Effector CD8-positive, alpha-beta T cell (primary cell): ENCODE data around the gene TMEM59.
"Not testable (repeated sequence)": the region's sequence is repeated elsewhere in the genome, so short reads cannot be mapped to it uniquely, and the experiment has no call there.

Source experiments
- DNase-seq: peaks from one replicate; lab custom pipeline; 2025; lab: John Stamatoyannopoulos, UW
- total RNA-seq, 4 experiments: gene quantifications; one replicate each; lab custom pipeline; 2026; lab: John Stamatoyannopoulos, UW

Gene TMEM59, protein sequence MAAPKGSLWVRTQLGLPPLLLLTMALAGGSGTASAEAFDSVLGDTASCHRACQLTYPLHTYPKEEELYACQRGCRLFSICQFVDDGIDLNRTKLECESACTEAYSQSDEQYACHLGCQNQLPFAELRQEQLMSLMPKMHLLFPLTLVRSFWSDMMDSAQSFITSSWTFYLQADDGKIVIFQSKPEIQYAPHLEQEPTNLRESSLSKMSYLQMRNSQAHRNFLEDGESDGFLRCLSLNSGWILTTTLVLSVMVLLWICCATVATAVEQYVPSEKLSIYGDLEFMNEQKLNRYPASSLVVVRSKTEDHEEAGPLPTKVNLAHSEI
- total RNA-seq = 113 to 155 (median 135) reads per million in 4 experiments

DNA sequence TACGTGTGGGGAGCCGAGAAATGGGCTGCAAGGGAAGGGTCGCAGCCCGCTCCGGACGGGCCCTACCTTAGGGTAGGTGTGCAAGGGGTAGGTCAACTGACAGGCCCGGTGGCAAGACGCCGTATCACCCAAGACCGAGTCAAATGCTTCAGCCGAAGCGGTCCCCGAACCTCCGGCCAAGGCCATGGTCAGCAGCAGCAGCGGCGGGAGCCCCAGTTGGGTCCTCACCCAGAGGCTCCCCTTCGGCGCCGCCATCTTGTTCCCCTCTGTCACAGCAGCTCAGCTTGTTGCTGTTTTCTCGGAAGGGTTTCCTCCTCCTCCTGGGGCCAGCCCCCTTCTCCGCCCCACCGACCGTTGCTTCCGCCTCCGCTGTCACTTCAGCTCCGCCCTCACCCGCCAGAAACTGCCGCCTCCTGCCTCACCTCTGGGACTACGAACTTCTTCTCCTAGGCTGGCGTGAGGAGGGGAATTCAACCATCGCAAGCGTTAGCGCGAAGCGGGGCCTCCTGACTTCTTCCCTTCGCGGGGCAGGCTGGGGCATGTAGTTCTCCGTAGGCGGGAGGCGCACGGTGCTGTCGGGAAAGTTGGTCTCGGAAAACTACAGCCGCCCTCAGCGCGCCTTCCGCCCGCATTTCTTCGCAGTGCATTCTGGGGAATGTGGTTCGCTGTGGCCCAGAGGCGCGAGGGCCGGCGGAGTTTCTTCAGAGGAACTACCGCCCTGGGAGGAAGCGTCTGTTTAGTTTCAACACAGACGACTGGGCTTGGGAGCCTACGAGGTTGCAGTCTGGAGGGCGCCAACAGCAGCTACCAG, at the start of gene TMEM59, which contains the start of gene TCEANC2:
Gene TMEM59, minus strand, starts transcription at position 271 of the 811 bp plus-strand sequence. Its CDS starts 16 bp downstream, at position 255.
Gene TCEANC2, plus strand, starts transcription at position 675 of the 811 bp plus-strand sequence. CDS start 815 bp downstream, outside the sequence.
- peak; percentile 94 for DNase-seq

DNA sequence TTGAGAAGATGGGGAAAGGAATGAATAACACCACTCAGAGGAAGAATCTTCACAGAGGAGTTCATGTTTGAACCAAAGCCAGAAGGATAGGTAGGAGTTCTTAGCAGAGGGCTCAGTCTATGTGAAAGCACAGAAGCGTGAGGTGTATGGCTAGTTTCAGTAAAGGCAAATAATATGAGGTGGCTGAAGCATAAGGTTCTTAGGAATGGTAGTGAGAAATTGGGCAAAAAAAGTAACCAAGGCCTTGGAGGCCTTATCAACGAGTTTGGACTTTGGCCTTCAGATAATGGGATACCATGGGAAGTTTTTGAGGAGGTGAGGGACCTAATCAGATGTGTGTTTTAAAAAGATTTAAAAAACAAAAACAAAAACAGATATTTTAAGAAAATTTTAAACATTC, 47.5 kb upstream of the TMEM59 start:
- DNase-seq = no peak

DNA sequence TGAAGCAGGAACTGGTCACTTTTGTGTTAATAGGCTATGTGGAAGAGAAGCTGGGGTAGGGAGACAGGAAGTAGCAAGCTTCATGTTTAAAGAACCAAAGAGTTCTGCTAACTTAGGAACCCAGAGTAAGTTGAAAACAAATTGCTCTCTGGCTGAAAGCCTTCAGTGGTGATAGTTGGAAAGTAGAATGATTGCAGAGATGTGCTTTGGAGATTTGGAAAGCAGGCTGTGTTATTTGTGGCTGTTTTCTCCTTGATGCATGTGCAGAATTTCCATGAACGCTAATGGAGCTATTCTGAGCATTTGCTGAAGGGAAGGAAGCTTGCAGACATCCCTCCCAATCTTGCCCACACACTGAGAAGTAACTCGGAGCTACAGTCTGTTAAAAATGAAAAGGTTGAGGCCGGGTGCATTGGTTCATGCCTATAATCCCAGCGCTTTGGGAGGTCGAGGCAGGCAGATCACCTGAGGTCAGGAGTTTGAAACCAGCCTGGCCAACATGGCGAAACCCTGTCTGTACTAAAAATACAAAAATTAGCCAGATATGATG, 46.1 kb upstream of the TMEM59 start:
- no peak for DNase-seq

DNA sequence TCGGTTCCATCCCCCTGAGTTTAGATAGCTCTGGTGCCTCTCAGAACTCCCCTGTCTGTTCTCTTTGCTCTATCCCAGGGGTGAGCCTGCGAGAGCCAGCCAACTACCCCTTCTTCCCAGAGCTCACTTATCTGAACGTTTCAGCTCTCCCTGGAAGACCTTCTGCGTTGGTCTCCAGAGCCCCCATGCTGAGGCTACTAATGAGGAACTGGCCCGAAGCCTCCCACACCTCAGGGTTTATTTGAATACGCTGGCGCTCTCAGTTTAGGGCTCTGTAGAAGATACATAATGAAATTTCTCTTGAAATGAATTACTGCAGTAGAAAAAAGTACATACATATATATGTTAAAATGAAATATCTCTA, 43.9 kb upstream of the TMEM59 start:
- DNase-seq = no peak

DNA sequence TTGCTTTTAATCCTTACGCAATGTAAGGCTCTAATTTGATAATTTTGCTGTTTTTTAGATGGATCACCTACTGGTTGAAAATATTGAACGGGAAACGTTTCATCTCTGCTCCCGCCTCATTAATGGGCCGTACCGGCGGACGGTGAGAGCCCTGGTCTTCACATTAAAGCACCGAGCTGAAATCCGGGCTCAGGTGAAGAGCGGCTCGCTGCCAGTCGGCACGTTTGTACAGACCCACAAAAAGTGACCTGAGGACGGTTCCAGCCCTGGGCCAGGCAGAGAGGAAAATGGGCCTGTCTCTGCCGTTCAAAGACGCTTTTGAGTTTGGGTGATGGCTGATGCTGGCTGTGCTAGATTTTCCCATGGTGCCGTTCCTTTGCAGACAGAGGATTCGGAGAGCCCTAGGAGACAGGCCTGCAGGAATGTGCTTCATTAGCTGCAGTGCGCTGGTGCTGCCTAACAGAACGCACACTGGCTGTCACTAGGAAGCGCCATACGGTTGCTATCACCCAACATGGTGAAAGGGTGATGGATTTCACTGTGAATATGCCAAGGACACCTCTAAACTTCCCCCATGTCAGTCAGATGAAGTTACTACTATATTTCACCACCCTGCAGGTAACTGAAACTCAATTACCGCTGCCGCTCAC, 43.3 kb upstream of the TMEM59 start:
- DNase-seq = no peak

DNA sequence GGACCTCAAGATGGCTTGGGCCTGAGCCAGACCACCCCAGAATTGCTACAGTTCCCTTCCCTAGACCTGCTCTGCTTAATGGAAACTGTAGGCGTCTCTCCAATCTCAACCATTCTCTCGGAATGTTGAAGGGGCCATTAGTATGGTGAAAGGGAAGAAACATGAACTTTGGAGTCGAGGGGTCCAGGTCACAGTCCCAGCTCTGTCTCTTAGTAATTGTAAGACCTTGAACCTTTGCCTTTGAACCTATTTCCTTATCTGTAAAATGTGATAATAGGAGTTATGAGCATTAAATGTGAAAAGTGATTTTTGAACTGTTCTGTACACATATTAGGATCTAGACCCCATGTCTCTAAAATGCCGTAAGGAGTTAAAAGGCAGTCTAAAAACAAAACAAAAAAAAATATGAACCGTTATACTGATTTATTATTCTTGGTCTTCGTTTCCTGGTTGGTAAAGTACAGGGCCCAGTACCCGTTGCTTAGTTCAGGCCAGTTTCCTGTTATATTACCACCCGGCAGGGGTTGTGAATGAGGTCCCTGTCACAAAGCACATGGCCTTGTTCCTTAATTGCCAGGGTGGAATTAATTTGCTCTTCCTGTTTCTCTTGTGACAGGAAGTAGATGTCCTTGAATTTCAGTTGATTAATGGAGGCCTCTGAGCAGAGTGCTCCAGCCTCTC, 42.7 kb upstream of the TMEM59 start:
- no peak for DNase-seq

DNA sequence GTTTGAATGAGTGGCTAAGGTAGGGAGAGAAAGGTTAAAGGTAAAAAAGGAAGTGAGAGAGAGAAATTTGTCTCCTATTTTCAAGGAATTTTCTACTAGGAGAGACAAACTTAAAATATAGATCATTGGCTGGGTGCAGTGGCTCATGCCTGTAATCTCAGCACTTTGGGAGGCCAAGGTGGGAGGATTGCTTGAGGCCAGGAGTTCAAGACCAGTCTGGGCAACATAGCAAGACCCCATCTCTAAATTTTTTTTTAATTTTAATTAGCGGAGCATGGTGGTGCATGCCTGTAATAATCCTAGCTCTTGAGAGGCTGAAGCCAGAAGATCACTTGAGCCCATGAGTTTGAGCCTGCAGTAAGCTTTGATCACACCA, 41.7 kb upstream of the TMEM59 start:
- DNase-seq = not testable (repeated sequence)

DNA sequence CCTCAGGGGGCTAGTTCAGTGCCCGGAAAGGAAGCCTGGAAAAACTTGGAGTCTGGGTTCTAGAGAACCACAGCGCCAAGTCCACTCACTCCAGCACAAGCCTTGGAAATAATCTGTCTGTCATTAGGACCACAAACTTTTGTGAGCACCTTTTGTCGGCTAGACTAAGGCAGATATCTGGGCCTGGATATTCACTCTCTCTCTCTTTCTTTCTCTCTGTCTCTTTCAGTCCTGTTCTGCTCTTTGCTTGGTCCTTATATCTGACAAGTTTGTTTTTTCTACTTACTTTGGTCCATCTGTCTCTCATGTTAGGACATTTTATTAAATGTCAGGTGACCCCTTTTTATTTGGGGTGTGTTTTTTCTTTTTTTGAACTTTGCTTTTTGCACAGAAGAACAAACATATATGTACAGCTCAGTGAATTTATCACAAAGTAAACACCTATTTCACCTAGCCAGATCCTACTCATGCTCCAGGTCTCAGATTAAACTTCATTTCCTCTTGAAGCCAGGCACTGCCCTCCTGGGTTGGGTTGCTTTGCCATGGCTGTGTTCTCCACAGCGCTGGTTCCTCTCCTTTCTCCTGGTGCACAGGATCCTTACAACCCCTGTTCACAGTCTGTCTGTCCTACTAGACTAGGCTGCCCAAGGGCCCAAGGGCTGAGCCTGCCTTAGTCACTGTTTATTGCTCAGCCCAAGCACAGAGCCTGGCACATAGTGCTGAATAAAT, 41.2 kb upstream of the TMEM59 start:
- no peak for DNase-seq

DNA sequence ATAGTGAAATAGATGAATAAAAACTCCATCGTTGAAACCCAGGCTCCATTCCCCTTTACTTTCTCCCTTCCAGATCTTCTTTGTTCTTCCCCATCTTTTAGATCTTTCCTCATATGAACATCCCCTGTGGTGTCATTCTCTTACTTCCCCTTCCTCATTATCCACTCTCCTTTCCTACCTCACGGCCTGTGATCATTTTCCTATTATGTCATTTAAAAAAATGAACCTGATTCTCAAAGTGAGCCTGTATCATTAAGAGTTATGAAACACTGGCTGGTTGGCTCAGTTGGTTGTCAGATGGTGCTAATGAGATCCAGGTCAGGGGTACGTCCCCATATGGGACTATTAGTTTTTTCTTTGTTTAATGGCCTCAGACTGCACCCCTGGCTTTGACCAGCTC, 38.7 kb upstream of the TMEM59 start:
- DNase-seq = no peak

DNA sequence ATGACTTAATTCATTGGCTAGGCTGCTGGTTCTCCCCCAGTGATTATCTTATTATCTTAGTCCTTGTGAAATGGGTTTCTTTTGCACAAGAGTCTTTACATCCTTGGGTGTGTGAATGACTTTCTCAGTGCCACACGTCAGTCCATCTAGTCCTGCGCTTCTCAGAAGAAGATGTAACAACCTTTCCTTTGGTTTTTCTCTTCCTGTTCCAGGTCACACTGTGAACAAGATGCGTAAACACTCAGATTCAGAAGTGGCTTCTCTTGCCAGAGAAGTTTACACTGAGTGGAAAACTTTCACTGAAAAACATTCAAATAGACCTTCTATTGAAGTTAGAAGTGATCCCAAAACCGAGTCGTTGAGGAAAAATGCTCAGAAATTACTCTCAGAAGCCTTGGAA, 35.4 kb upstream of the TMEM59 start:
- DNase-seq = no peak

DNA sequence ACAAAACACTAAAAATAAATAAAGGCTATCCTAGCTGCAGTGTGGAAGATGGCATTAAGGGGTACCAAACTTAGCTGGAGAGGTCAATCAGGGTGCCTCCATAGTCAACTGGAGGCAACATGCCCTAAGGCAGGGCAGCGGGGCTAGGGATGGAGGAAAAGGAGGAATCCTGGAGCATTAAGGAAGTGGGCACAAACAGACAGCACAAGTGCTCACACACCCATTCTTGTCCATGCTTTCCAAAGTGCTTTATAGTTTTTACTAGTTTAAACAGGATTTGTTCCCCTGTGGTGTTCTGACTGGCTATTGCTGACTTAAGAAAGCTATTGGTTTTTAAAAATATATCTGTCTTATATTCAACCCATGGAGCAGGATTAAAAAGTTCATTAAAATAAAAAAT, 33.8 kb upstream of the TMEM59 start:
- no peak for DNase-seq

DNA sequence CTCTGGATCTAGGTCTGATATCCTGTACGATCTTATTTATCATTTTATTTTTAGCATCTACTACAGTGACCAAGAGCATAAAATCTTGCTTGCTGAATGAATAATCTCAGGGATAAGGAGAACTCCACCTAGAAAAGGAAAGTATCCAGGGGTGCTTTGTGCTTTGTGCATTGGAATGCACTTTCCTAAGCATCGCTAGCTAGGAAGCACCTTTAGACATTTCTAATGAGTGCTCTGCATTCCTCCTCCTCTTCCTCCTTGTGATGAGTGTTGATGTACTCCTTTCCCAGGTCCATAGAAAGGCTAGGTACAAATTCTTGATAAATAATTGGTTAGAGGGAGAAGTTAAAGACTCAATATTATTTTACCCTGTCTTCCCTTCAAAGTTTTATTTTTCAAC, 31.8 kb upstream of the TMEM59 start:
- no peak for DNase-seq

DNA sequence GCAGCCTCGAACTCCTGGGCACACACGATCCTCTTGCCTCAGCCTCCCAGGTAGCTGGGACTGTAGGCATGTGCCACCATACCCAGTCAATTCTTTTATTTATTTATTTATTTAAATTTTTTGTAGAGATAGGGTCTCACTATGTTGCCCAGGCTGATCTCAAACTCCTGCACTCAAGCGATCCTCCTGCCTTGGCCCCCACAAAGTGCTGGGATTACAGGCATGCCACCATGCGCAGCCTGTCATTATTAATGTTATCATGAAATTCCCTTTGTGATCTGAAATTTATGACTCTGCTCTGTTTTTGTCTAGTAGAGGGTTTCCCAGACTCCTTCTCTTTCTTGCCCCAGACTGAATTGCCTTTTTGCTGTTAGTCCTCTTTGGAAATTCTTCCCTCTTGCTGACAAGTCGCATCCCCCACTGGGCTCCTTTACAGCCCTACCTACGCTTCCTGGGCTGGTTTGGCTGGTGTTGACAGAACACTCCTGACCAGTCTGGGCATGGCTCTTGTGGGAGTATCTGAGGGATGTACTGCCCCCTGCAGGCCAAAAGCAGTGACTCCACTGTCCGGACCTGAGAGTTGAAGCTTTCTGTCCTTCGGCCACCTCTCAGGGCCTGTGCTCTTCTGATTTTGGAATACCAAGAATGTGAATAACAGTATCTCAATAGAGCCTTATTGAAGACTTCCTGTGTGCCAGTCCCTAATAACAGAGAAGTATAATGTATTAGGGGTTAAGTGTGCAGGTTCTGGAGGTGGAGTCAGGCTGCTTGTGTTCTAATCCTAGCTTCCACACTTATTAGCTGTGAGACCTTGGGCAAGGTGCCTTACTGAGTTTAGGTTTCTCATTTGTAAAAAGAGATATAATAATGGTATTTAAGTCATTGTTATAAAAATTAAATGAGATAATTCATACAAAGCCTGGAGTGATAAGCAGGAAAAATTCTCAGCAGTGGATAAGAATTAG, 28.6 kb upstream of the TMEM59 start:
- peak; percentile 29 for DNase-seq

DNA sequence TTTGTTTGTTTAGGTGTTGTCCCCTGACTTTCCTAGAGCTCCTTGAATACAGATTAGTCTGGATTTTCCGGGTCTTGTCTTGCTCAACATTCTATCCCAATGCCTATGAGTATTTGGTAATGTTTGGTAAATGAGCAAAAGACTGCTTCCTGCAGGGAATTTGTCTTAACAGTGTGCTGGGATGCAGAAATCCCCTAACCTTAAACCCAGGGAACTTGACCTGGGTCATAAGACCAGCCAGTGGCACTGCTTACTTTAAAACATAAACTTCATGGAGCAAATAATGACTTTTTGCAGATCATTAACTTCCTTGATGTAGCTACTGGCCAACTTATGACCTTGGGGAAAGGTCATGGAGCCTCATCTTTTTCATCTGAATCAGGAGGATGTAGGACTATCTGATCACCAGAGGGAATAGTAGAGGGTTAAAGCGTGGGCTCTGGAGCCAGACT, 27.6 kb upstream of the TMEM59 start:
- no peak for DNase-seq

DNA sequence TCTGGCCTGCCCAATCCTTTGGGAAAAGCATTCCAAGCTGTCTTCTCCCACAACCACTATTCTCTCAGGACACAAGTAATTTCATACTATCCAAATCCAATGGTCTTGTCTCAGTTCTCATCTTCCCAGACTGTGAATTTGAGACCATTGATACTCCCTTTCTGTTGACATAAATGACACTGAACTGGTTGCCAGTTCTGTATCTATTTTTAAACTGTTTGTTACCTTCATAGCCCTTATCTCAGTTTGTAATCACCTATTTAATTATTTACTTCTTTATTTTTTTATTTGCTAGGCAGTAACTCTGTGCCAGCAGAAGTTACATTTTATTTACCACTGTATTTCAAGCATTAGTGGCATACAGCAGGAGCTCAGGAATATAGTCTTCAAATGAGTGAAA, 24.4 kb upstream of the TMEM59 start:
- no peak for DNase-seq

DNA sequence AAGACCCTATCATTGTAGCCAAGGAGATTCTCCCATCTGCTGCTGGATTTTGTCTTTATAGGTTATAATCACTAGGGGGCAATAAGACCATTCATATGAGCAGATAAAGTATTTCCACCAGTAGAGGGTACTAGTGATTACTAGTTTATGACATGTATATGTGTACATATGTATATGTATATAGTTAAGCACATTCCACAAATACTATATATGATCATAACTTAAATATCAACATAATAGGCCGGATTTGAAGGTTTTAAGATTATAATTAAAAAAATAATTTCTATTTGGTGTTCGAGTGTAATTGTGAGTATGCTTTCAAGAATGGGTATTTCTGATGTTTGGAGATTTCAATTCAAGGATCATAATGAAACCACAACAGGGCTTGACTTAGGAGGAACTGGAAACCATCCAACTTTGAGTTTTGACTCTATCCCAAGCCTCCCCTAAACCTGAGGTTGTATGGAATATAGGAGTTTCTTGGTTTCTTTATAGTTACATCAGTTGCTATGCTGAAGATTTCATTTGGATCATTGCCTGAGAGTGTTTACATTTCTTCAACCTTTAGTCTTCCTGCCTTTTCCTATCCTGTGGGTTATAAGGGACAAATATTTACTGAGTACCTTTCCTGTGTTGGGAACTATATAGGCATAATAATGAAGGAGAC, 17.3 kb upstream of the TMEM59 start:
- no peak for DNase-seq

DNA sequence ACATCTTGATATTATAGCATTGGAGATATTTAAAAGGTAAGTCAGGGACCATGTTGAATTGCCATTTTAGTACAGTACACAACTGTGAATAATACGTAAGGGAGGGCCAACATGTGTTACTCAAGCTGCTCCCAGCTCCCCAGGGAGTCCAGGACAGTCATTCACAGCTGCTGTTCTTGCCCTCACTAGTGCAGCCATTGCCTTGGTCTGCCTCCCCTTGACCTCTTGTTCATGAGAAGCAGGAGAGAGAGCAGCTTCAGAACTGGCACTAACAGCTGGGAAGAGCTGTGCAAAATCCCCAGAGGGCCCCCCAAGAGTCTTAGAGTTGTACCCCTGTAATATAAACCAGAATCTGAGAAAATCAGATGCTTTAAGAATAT, 16.8 kb upstream of the TMEM59 start:
- no peak for DNase-seq

DNA sequence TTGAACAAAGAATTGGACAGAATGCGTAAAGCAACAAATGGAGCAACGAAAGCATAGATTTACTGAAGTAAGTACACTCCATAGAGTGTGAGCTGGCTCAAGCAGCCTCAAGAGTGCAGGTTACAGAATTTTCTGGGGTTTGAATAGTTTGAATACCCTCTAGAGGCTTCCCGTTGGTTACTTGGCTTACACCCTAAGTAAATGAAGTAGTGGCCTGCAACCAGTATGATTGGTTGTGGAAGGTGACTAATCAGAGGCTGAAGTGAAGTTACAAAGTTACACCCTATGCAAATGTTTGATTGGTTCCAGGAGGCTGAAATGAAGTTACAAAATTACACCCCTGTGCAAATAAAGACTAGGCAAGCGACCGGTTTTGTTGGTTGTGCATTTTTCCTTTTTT, 11.3 kb upstream of the TMEM59 start:
- no peak for DNase-seq

DNA sequence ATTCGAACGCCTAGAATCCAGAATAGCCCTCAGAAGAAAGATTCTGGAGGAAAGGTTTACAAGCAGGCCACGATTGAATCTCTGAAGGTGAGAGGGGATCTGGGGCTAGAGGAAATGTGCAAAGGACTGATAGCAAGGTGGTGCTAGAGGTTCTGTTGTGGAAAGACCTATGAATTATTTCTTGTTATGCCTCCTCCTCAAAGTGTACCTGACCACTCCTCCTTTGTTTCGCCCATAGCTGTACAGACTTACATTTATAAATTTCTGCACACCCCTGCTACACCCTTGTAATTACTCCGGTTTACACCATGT, 1.4 kb upstream of the TMEM59 start:
- no peak for DNase-seq
